ENCODE results near the gene TTC1.

- TF ChIP-seq TEAD4 (IDR thresholded peaks at IDR 0.05; ENCODE audit: low read depth, low read length) (no peak), RFX5 (IDR thresholded peaks at IDR 0.05; ENCODE audit: borderline replicate concordance, low read depth, low read length) (no peak), CTCF (IDR thresholded peaks at IDR 0.05; ENCODE audit: control extremely low read depth in 1 of 3, insufficient read depth in 1 of 3, low read depth in 1 of 3, low read length in 3 of 3) (no peak), SIN3A (conservative IDR thresholded peaks at IDR 0.05 in 1 of 2, IDR thresholded peaks at IDR 0.05 in 1 of 2; ENCODE audit: low read depth in 1 of 2, low read length in 2 of 2) (no peak), EGR1 (IDR thresholded peaks at IDR 0.05; ENCODE audit: borderline replicate concordance, low read depth, low read length) (no peak), POLR2A (IDR thresholded peaks at IDR 0.05; ENCODE audit: control extremely low read depth in 1 of 2, low read depth in 2 of 2, low read length in 2 of 2) (no peak), CBX8 (IDR thresholded peaks at IDR 0.05; ENCODE audit: borderline replicate concordance, low read depth, low read length) (no peak), CEBPB (IDR thresholded peaks at IDR 0.05; ENCODE audit: low read depth, low read length) (no peak), RAD21 (IDR thresholded peaks at IDR 0.05 in 1 of 2, conservative IDR thresholded peaks at IDR 0.05 in 1 of 2; ENCODE audit: low read depth in 2 of 2, low read length in 2 of 2) (no peak), MAX (IDR thresholded peaks at IDR 0.05) (no peak), YY1 (IDR thresholded peaks at IDR 0.05; ENCODE audit: low read depth, low read length) (no peak), PHF8 (conservative IDR thresholded peaks at IDR 0.05; ENCODE audit: low read depth, low read length) (no peak)
Measured at GRCh38 chr5:160001457-160001856, 7.5 kb upstream of the TTC1 start.

Data from H1 (cell line).